ENCODE measurements around the gene FAM222A.
A peak's percentile ranks its signal among the peaks of the same experiment; 100 is the strongest.

The FAM222A gene

GRCh38 chr12:109740694-109741245 lies 27.1 kb downstream of the FAM222A start:
- no peak for DNase-seq

- no peak for DNase-seq
Observed at GRCh38 chr12:109741286-109741969, 27.8 kb downstream of the FAM222A start.

DNA sequence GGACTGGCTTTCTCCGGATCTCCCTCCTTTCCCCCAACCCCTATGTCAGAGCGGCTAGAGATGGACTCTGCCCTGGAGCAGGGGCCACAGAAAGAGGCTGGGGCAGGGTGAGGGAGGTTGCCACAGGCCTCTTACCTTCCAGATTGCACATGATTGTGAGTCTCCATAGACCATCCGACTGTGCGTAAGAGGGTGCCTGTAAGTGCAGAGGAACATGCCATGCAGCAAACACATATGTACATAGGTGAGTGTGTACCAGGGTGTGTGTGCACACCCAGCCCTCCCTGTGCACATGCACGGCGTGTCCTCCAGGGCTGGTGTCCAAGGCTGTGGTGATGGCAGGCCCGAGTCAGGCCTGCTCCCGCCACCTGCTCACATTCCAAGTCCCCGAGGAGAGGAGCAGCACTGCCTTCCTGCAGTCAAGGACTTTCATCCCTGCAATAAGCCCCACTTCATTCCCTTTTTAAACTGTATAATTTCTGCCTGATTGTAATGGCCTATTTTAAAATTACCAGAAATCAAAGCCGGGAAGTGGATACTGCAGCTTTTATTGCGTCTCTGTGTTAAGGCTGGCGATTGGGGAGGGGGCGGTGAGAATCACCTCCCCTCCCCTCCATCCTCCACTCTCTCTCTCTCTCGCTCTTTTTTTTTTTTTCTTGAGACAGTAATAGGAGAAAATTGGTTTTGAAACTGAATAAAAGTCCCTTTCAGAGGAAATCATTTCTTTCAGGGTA lies 28.5 kb downstream of the FAM222A start:
- DNase-seq, result peak; percentile 62

- no peak for DNase-seq
Observed at GRCh38 chr12:109743076-109743910, 29.7 kb downstream of the FAM222A start.

- DNase-seq, result no peak
Observed at GRCh38 chr12:109744026-109744425, 30.4 kb downstream of the FAM222A start.

DNA sequence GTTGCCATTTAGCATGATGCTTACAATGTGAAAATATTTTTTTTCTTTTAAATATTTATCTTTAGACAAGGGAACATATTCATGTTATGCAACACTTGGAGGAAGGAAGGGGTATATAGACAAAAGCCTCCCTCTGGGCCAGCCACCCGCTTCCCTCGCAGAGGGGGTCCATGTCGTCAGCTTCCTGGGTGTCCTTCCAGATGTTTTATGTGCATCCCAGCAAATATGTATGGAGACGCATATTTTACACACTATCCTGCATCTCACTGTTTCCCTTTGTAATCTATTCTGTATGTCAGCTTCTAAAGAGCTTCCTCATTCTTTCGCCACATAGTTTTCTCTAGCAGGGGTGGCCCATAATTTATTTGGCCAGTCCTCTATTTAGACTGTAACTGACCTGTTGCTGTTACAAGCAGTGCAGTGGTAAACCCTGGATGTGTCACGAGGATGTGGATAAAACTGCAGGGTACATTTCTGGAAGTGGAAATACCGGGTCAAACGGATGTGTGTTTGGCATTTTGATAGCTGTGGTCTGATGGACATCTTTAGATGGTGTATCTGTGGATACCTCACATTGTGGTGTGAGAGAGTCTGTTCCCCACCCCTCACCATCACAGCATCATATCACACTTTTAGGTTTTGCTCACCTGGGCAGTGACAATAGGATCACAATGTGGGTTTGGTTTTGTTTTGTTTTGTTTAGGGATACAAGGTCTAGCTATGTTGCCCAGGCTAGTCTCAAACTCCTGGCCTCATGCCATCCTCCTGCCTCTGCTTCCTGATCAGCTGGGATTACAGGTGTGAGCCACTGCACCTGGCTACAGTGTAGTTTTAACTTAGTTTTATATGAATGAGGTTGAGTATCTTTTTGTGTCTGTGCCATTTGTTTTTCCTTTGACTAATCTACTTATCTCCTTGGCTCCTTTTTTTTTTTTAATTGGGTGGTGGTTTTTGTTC lies 31.6 kb downstream of the FAM222A start:
- no peak for DNase-seq

DNA sequence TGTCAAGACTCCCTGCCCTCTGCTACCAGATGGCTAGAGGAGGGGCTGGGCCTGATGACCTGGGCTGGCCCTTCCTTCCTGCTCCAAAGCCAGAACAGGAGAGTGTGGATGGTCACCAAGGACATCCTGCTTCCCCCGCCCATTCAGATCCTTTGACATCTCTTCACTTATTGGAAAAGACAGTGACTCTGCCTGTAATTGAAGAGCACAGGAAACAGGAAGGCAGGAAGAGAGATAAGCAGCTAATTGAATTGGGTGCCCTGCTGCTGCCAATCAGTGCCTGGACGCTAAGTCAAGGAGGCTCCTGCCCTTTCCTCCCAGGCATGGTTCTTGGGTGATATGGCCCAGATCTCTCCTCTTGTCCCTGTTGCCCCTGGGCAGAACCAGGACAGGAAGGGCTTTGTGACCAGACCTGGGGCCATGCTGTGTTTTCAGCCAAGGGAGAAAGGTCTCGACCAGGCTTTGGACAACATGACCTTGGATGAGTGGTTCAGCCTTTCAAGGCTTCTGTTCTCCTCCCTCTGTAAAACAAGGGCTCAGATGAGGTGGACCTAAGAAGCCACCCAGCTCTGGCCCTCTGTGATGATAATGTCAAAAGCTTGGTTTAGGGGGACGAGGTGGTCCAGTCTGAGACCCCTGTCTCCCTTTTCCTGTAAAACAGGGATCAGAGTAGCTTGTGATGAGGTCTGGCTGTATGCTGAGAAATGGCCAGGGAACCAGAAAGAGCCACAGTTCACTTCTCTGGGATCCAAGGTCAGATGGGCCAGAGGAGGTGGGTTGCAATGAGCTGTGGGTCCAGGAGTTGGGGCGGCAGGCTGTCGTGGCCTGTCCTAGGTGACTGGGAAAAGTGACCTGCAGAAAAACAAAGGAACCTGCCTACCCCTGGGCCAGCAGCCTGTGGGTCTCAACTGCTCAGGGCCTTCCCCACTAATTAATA lies 38.8 kb downstream of the FAM222A start:
- DNase-seq, result no peak

GRCh38 chr12:109753054-109753401 lies 39.4 kb downstream of the FAM222A start:
- no peak for DNase-seq

GRCh38 chr12:109753959-109754358 lies 40.3 kb downstream of the FAM222A start:
- DNase-seq, result no peak

- no peak for DNase-seq
Observed at GRCh38 chr12:109756457-109756856, 42.8 kb downstream of the FAM222A start.

- no peak for DNase-seq
Observed at GRCh38 chr12:109757671-109758265, 44.1 kb downstream of the FAM222A start.

- no peak for DNase-seq
Observed at GRCh38 chr12:109758426-109759420, 45.1 kb downstream of the FAM222A start.

- no peak for DNase-seq
Observed at GRCh38 chr12:109759595-109759994, 46.0 kb downstream of the FAM222A start.

GRCh38 chr12:109760031-109760929 lies 46.7 kb downstream of the FAM222A start:
- DNase-seq, result peak; percentile 22

DNA sequence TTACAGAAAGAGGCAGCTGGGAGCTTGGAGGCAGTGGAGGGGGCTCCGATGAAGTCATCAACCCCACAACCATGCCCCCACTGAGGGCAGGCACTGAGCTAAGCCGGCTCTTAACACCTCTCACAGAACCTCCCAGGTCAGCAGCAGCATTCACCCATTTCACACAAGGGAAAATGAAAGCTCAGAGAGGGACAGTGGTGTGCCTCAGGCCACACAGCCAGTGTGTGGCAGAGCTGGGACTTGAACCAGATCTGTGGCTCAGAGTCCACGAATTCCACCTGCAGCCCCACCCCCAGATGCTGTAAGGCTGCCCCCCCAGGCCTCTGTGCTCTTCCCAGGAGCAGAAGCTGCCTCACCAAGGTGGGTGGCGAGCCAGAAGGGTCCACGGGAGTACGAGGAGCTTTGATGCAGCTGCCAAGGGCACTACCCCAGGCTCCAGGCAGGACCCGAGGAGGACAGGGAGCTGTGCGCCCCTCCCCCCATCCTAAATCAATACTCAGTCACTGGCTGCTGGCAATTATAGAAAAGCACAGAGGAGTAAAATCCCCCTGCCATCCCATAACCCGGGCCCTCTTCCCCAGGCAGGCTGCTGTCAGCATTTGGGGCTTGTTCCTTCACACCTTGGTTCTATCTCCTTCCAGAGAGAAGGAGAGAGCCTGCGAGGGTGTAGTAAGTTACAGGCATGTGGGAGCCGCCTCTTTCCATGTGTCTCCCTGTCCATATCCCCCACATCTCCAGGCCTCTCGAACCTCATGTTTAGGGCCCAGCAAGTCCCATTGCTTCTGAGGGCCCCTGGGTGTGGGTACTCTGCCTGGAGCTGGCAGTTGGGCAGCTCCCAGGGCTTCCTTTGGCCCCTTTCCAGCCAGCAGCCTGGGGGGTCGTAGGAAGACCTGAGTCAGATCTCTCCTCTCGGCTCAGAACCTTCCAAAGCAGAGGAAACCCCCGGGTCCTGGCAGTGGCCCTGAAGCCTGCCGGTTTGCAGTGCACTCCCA lies 47.6 kb downstream of the FAM222A start:
- DNase-seq, result no peak

DNA sequence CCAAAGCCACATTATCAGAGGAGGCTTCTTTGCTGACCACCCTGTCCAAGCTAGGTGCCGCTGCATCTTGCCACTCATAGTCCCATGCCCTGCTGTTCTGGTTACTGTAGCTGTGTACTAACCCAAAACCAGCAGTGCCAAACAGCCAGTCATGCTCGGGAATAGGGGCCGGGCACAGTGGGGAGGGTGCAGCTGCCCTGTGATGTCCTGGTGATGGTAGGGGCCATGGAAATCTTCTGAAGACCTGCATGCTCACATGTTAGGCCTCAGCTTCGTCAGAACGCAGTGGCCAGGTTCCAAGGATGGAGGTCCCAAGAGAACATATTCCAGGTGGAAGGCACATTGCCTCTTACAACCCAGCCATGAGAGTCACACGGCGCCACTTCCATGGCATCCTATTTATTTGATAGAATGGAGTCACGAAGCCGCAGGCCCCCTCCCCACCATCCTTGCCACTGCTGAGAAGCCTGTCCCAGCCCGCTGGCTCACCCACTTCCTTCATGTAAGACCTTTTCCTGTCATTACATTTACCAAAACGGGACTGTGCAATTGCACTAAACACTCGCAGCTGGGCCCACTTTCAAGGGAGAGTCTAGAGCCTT lies 48.5 kb downstream of the FAM222A start:
- DNase-seq, result no peak
